GM12891 (cell line): ENCODE measurements around the gene CENPE.

Experiments
- POLR2A ChIP-seq: IDR thresholded peaks from 2 replicates; pipeline ENCODE4 v1.6.1; 2011; ENCODE audit warnings: low read depth, low read length, control low read depth
- TAF1 ChIP-seq: IDR thresholded peaks from 2 replicates; pipeline ENCODE4 v1.6.1; 2011; ENCODE audit warnings: low read depth, low read length, control low read depth

DNA sequence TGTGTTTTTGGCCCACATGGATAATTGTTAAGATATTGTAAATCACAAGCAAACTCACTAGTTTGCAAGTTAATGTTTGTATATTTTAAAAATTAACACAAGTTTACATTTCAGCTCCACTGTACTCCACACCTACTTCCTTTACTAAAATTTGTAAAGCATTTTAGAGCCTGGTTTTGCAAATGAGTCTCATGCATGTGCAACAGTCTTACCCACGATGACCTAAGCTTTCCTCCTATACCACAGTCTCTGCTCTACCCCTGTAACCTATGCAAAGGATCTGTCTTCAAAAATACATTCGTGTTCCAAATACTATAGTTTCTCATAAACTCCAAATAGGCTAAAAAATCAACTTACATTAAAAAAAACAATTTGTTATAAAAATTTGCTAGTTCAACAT is 108.7 kb downstream of the CENPE start:
- TF ChIP-seq TAF1 = no peak
- TF ChIP-seq POLR2A = no peak
